H1 (cell line): ENCODE measurements around the gene MTAP. TPM values are rescaled to one million over a fixed set of nuclear protein-coding genes. Genes with fewer than 3 reads are reported as not detected.
A peak's percentile ranks its signal among the peaks of the same experiment; 100 is the strongest.

Experiments used
- CTCF ChIA-PET: fragments of 300-600 bp; sonication (Branson Sonifier 250); formaldehyde crosslinking; loops from one replicate; lab custom pipeline; 2021; ENCODE audit not compliant: partially characterized antibody; lab: Charles Lee
- POLR2A ChIA-PET: fragments of 300-600 bp; sonication (Branson Sonifier 250); formaldehyde crosslinking; loops from one replicate; lab custom pipeline; 2021; ENCODE audit warnings: inconsistent platforms; ENCODE audit not compliant: partially characterized antibody; lab: Charles Lee
- DNase-seq, 2 experiments: peaks; one replicate each; pipeline versions ENCODE4 v3.0.0 to v3.0.0-alpha.2; 2010 to 2022; ENCODE audit warnings: low spot score in 2 of 2, low read depth in 1 of 2, mixed read lengths in 1 of 2
- FAIRE-seq: peaks from 2 replicates; lab custom pipeline; 2011; peaks lifted over from hg19 to GRCh38; lab: Jason Lieb, UNC
- H2AFZ ChIP-seq: 2 replicates; pipeline ENCODE4 v1.8.1; 2012; ENCODE audit warnings: low read length, inconsistent platforms
- H2AK5ac ChIP-seq: 2 replicates; pipeline ENCODE4 v1.6.1; 2013; ENCODE audit warnings: low read depth, low read length
- H2BK120ac ChIP-seq: replicated peaks from 2 replicates; pipeline ENCODE3; 2013; ENCODE audit warnings: low read depth, low read length, inconsistent platforms
- H2BK12ac ChIP-seq: 2 replicates; pipeline ENCODE4 v1.6.1; 2013; ENCODE audit warnings: low read depth, low read length
- H2BK15ac ChIP-seq: 2 replicates; pipeline ENCODE4 v1.6.1; 2013; ENCODE audit warnings: low read length
- H2BK20ac ChIP-seq: 2 replicates; pipeline ENCODE4 v1.6.1; 2013; ENCODE audit warnings: low read length
- H2BK5ac ChIP-seq: 2 replicates; pipeline ENCODE4 v1.6.1; 2013; ENCODE audit warnings: low read depth, low read length
- H3K14ac ChIP-seq: 2 replicates; pipeline ENCODE4 v1.6.1; 2013; ENCODE audit warnings: inconsistent platforms; ENCODE audit not compliant: insufficient read length
- H3K18ac ChIP-seq: 2 replicates; pipeline ENCODE4 v1.6.1; 2013; ENCODE audit warnings: low read length; ENCODE audit errors: extremely low read depth
- H3K23ac ChIP-seq: 2 replicates; pipeline ENCODE4 v1.6.1; 2013; ENCODE audit warnings: inconsistent platforms; ENCODE audit not compliant: insufficient read length
- H3K23me2 ChIP-seq: 2 replicates; pipeline ENCODE4 v1.6.1; 2013; ENCODE audit warnings: low read depth, low read length
- H3K27ac ChIP-seq: 2 replicates; pipeline ENCODE4 v1.6.1; 2011; ENCODE audit warnings: low read depth, low read length, inconsistent platforms
- H3K27me3 ChIP-seq, 4 experiments: replicated peaks in 1 of 4; 1 replicate in 1 of 4; 2 replicates in 3 of 4; pipeline versions ENCODE4 v1.6.1 to v1.8.1; 2011 to 2013; ENCODE audit warnings: low read length in 3 of 4, mild to moderate bottlenecking in 3 of 4, inconsistent platforms in 2 of 4, mixed read lengths in 2 of 4, moderate library complexity in 1 of 4; ENCODE audit not compliant: control insufficient read depth in 3 of 4, insufficient read depth in 3 of 4; ENCODE audit errors: extremely low read depth in 1 of 4
- H3K36me3 ChIP-seq, 4 experiments: 2 replicates each; pipeline versions ENCODE4 v1.6.1 to v1.8.1; 2011 to 2013; ENCODE audit warnings: mild to moderate bottlenecking in 4 of 4, low read length in 3 of 4, moderate library complexity in 2 of 4, control low read depth in 1 of 4, inconsistent platforms in 1 of 4; ENCODE audit not compliant: insufficient read depth in 4 of 4, control insufficient read depth in 2 of 4
- H3K4ac ChIP-seq: replicated peaks from 2 replicates; pipeline ENCODE3; 2013; ENCODE audit warnings: low read length, low read depth, mixed read lengths, inconsistent platforms; ENCODE audit not compliant: insufficient read length
- H3K4me1 ChIP-seq, 4 experiments: replicated peaks in 1 of 4; 1 replicate in 1 of 4; 2 replicates in 3 of 4; pipeline versions ENCODE4 v1.6.1 to v1.8.1; 2011 to 2013; ENCODE audit warnings: low read length in 3 of 4, inconsistent platforms in 2 of 4, mixed read lengths in 1 of 4; ENCODE audit not compliant: insufficient read depth in 4 of 4, control insufficient read depth in 3 of 4
- H3K4me2 ChIP-seq, 2 experiments: 2 replicates each; pipeline versions ENCODE4 v1.6.1 to v1.8.1; 2011 to 2013; ENCODE audit warnings: low read depth in 2 of 2, low read length in 2 of 2, control low read depth in 1 of 2, inconsistent platforms in 1 of 2, mild to moderate bottlenecking in 1 of 2; ENCODE audit not compliant: insufficient read depth in 1 of 2
- H3K4me3 ChIP-seq, 4 experiments: fragments of 200-600, 300-600 bp in 1 of 4; sonication (generic), shearing (Covaris generic), sonication (Bioruptor Twin) in 1 of 4; 2 replicates each; pipeline versions ENCODE4 v1.5.1 to v1.8.1; 2011 to 2016; ENCODE audit warnings: low read length in 4 of 4, low read depth in 3 of 4, control low read depth in 2 of 4, inconsistent platforms in 2 of 4, mild to moderate bottlenecking in 2 of 4, mixed read lengths in 1 of 4, moderate library complexity in 1 of 4; ENCODE audit not compliant: insufficient read depth in 2 of 4; ENCODE audit errors: extremely low read depth in 1 of 4
- H3K56ac ChIP-seq: replicated peaks from 2 replicates; pipeline ENCODE3; 2013; ENCODE audit warnings: low read depth, mild to moderate bottlenecking, mixed read lengths, low read length, inconsistent platforms; ENCODE audit not compliant: insufficient read length
- H3K79me1 ChIP-seq: 2 replicates; pipeline ENCODE4 v1.6.1; 2013; ENCODE audit warnings: low read depth, low read length, control low read depth
- H3K79me2 ChIP-seq, 2 experiments: 2 replicates each; pipeline versions ENCODE4 v1.6.1 to v1.8.1; 2012 to 2013; ENCODE audit warnings: low read length in 2 of 2, mild to moderate bottlenecking in 2 of 2, inconsistent platforms in 1 of 2; ENCODE audit not compliant: insufficient read depth in 2 of 2, control insufficient read depth in 1 of 2
- H3K9ac ChIP-seq, 4 experiments: replicated peaks in 1 of 4; 1 replicate in 1 of 4; 2 replicates in 3 of 4; pipeline versions ENCODE4 v1.6.1 to v1.8.1; 2011 to 2013; ENCODE audit warnings: low read depth in 3 of 4, low read length in 3 of 4, control low read depth in 2 of 4, mild to moderate bottlenecking in 2 of 4, moderate library complexity in 2 of 4, inconsistent platforms in 1 of 4; ENCODE audit errors: extremely low read depth in 1 of 4
- H3K9me3 ChIP-seq, 2 experiments: 2 replicates each; pipeline versions ENCODE4 v1.6.1 to v1.8.1; 2012 to 2013; ENCODE audit warnings: mild to moderate bottlenecking in 2 of 2, moderate library complexity in 2 of 2, control low read depth in 1 of 2, inconsistent platforms in 1 of 2, low read depth in 1 of 2, low read length in 1 of 2, mixed read lengths in 1 of 2; ENCODE audit not compliant: insufficient read depth in 2 of 2
- H4K20me1 ChIP-seq, 2 experiments: replicated peaks in 1 of 2; 2 replicates each; pipeline versions ENCODE3 to v1.8.1; 2011 to 2013; ENCODE audit warnings: inconsistent platforms in 2 of 2, low read length in 2 of 2, mild to moderate bottlenecking in 1 of 2; ENCODE audit not compliant: insufficient read depth in 2 of 2, control insufficient read depth in 1 of 2
- H4K5ac ChIP-seq: 2 replicates; pipeline ENCODE4 v1.6.1; 2013; ENCODE audit warnings: low read length, low read depth, mixed read lengths, inconsistent platforms; ENCODE audit not compliant: insufficient read length
- H4K8ac ChIP-seq: 2 replicates; pipeline ENCODE4 v1.8.0; 2013; ENCODE audit warnings: mild to moderate bottlenecking, moderate library complexity, low read length, inconsistent platforms; ENCODE audit not compliant: insufficient read depth; ENCODE audit errors: extremely low read depth
- H4K91ac ChIP-seq: replicated peaks from 2 replicates; pipeline ENCODE3; 2013; ENCODE audit warnings: low read length, mixed read lengths, inconsistent platforms; ENCODE audit not compliant: insufficient read length
- EP300 ChIP-seq, 2 experiments: IDR thresholded peaks; 1 replicate in 1 of 2; 2 replicates in 1 of 2; pipeline ENCODE4 v1.6.1; 2011 to 2012; ENCODE audit warnings: low read depth in 2 of 2, low read length in 2 of 2, mild to moderate bottlenecking in 2 of 2, borderline replicate concordance in 1 of 2, inconsistent platforms in 1 of 2, moderate library complexity in 1 of 2
- HDAC6 ChIP-seq: IDR thresholded peaks from one replicate; pipeline ENCODE4 v1.7.1; 2012; ENCODE audit warnings: low read depth, mild to moderate bottlenecking, inconsistent platforms, low read length, moderate library complexity
- JUN ChIP-seq: IDR thresholded peaks from 2 replicates; pipeline ENCODE4 v1.6.1; 2011; ENCODE audit warnings: low read depth, mild to moderate bottlenecking, improper control_type of control experiment, low read length
- JUND ChIP-seq: IDR thresholded peaks from 2 replicates; pipeline ENCODE4 v1.6.1; 2011; ENCODE audit warnings: mild to moderate bottlenecking, improper control_type of control experiment, low read length
- SAP30 ChIP-seq: fragments of 300-600 bp; sonication (generic); IDR thresholded peaks from 2 replicates; pipeline ENCODE4 v1.7.1; 2012; ENCODE audit warnings: low read length, moderate library complexity, mild to moderate bottlenecking, inconsistent platforms; ENCODE audit not compliant: insufficient read depth, insufficient replicate concordance
- WGBS, 2 experiments: shearing (Covaris generic) in 1 of 2; methylation state at CpG; one replicate each; pipeline versions ENCODE4 v1.1.6 to v1.1.7; 2013 to 2015; ENCODE audit warnings: low lambda C conversion rate in 2 of 2, mixed read lengths in 2 of 2, inconsistent platforms in 1 of 2, low coverage in 1 of 2, missing lambda C conversion rate in 1 of 2; ENCODE audit not compliant: insufficient replicate concordance in 2 of 2, insufficient coverage in 1 of 2, insufficient read length in 1 of 2; ENCODE audit errors: extremely low coverage in 1 of 2, missing lambda C conversion rate in 1 of 2; 5-methylcytosine and 5-hydroxymethylcytosine counted together
- polyA plus RNA-seq, 7 experiments: library from polyadenylated mRNA; depleted of rRNA in 3 of 7; stranded (reverse) in 5 of 7; unstranded in 2 of 7; fragments of >200 nt in 5 of 7; fragments of 200-250 nt in 2 of 7; gene quantifications; 1 replicate in 5 of 7; 2 replicates in 1 of 7; 4 replicates in 1 of 7; pipeline versions ENCODE4 v1.2.1 to v1.2.3, GENCODE V29; 2011 to 2013; ENCODE audit warnings: missing spikeins in 2 of 7, mixed read lengths in 2 of 7
- total RNA-seq: library from RNA; stranded (reverse); fragmentation: NEBNext Ultra II Directional; extraction: Animal tissue kit (Norgen Biotek cat#: 25700); gene quantifications from 2 replicates; pipeline ENCODE4 v1.2.1, GENCODE V29; 2021

The MTAP gene
- total and polyA plus RNA-seq, 2 of the 8 experiments (the other 6 are each of a cell fraction or from before 2014, with no cell fraction given): 16.4 to 100 TPM

DNA sequence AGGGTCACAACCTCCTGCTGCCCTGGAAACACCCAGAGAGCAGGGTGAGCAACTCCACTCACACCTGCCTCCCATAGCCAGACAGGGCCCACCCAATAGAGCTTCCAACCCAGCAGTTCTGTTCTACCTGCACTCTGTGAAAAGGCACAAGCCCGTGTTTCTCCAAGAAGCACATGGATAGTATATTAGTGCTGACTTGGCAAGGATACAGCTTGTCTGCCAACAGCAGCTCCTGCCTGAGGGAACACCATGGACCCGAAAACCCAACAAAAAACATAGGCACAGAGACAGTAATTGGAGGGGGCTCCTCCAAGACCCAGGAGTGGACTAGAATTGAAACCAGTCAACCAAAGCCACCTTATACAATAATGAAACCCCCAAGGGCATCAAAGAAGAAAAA lies 143.2 kb downstream of the MTAP start:
- POLR2A ChIA-PET: no interaction called here
- 89% methylated on average over 2 of the region's 2 CpGs; no CpG with 5 or more reads in 1 of the 2 experiments for WGBS, 2 experiments

More for the DNA sequence above, 143.2 kb downstream of the MTAP start:
- Histone ChIP-seq H3K9me3 (no peaks in the 10 kb centered on the region), H3K4ac (no peak overlapping the region), H3K56ac (no peak overlapping the region), H3K23ac (no peak overlapping the region), H3K27me3 (no peaks in the 10 kb centered on the region), H3K79me2 (no peaks in the 10 kb centered on the region), H3K14ac (no peak overlapping the region), H2AFZ (no peak overlapping the region), H4K5ac (no peak overlapping the region), H4K8ac (no peak overlapping the region), H3K79me1 (no peaks in the 10 kb centered on the region), H3K4me1 (no peaks in the 10 kb centered on the region; a peak in 1 of 7 replicates), H3K36me3 (no peaks in the 10 kb centered on the region), H2BK15ac (no peak overlapping the region), H2BK12ac (0 out of 2 replicates have a peak overlapping the region, but pooled peaks have one; percentile 50), H2BK20ac (no peak overlapping the region), H2AK5ac (no peak overlapping the region), H3K23me2 (no peaks in the 10 kb centered on the region), H2BK5ac (no peak overlapping the region), H3K4me2 (no peak overlapping the region), H4K20me1 (no peaks in the 10 kb centered on the region), H3K9ac (no peak overlapping the region), H3K4me3 (no peak overlapping the region), H3K18ac (no peak overlapping the region), H4K91ac (no peak overlapping the region), H3K27ac (no peak overlapping the region), H2BK120ac (no peak overlapping the region)
- FAIRE-seq: no peak
- DNase-seq: no peak
- CTCF ChIA-PET: interaction anchor here (1.0 to 1.8 kb wide), 4 partner anchors 9 to 92 kb away, joined by 3 to 4 read pairs (median 4); no protein-coding TSS in a partner anchor
- TF ChIP-seq JUND (no peak), JUN (no peak), HDAC6 (no peak), EP300 (IDR thresholded peaks at IDR 0.05; ENCODE audit: borderline replicate concordance in 1 of 2, low read depth in 2 of 2, low read length in 2 of 2) (no peak), SAP30 (no peak)
